GM12873 (cell line): ENCODE data around the gene SERPIND1.
A peak's percentile ranks its signal among the peaks of the same experiment; 100 is the strongest.

Source experiments
- CTCF ChIP-seq: IDR thresholded peaks from 2 replicates; pipeline ENCODE4 v1.5.1; 2012; ENCODE audit warnings: low read depth, mild to moderate bottlenecking, moderate library complexity, low read length, control low read depth; ENCODE audit not compliant: insufficient read depth; ENCODE audit errors: missing control alignments

Gene SERPIND1

GRCh38 chr22:20738394-20739089, 35.4 kb upstream of the SERPIND1 start:
- TF ChIP-seq CTCF = no peak

DNA sequence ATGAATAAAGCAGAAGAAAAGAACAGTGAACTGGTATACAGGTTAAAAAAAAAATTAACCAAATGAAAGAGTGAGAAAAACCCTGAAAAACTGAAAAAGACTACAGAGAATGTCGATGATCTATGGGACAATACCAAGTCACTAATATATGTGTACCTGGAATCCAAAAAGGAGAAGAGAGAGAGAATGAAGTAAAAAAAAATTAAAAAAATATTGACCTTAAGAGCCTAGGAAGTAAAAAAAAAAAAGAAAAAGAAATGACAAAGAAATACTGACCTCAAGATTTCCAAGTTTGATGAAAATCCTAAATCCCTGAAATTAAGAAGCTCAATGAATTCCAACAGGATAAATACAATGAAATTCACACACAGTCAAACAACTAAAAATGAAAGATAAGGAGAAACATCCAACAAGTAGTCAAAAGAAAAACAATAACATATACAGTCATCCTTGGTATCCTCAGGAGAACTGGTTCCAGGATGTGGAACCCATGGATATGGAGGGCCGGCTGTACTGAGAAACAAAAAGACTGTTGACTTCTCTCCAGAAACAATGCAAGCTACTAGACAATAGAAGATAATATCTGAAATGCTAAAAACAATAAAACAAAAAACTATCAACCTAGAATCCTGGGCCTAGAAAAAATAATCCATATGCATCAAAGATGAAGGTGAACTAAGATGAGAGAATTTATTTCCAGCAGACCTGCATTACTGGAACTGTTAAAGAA, 33.5 kb upstream of the SERPIND1 start:
- TF ChIP-seq CTCF = no peak

GRCh38 chr22:20741008-20741633, 32.8 kb upstream of the SERPIND1 start:
- no peak for TF ChIP-seq CTCF

DNA sequence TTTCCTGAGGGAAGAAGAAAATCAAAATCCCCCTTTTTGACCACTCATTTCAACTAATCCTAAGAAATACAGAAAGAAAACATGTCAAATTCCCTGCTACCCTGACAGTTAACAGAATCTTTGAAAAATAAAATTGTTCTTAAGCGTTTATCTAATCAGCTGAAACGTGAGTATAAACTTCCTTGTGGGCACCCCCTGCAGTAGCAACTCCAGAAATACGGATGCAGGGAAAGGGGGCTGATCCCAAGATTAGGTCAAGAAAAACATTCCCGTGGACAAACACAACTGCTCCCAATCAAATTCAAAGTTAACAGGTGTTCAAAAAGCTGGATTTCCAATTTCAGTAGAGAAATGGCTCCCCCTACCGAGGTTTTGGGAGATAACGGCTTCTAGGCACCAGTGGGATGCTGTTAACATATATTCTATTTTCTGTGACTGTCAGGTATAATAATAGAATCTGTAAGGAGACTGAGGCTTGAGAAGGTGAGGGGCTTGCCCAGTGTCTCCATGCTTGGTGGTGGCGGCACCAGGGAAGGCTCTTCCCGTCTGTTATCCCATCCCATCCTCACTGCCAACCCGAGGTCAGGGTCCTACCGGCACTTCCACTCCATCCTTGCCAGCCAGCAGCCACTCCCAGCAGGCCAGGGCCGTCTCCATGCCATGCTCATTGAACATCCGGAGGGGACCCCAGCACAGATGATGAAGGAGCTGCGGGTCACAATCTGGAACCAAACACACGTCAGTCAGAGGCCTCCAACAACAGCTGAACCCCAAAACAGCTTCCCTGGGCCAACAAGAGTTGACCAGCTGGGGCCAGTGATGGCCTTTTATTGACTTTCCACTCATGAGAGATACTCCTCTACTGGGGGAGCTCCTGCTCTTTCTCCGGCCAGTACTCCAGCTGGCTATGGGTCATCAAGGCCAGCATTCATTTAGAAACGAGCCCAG, 32.0 kb upstream of the SERPIND1 start:
- peak; percentile 75 for TF ChIP-seq CTCF

DNA sequence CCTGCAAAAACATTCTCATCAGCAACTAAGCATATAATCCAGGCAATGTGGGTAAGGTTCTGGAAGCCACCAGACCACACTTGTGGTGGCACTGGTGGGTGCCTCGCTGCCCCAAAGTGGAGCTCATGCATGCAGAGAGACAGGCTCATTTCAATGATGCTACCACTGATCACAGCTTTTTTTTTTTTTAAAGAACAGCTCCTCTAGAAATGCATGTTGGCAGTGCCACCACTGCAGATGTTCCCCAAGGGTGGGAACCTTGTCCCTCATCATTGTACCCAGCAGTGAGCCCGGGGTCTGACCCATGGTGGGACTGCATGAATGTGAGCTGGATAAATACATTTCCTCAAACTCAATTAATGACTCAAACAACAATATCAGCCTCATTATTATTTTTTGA, 31.1 kb upstream of the SERPIND1 start:
- TF ChIP-seq CTCF = no peak

- no peak for TF ChIP-seq CTCF
Observed at GRCh38 chr22:20744456-20744855, 29.5 kb upstream of the SERPIND1 start.
